Right lobe of liver (tissue), 6 donors: ENCODE data around the gene SLC9A3. TPM values are rescaled to one million over a fixed set of nuclear protein-coding genes. Genes with fewer than 3 reads are reported as not detected.

Experiments
- ATAC-seq, 4 donors: fragments of 200-7000 bp; cut with Tn5 transposase; one replicate each; pipeline ENCODE4 v1.9.1; 2020; ENCODE audit warnings: mild to moderate bottlenecking in 4 of 4, moderate library complexity in 4 of 4
- DNase-seq, 3 donors: peaks; one replicate each; pipeline ENCODE4 v3.0.0-alpha.2; 2020
- H3K27ac ChIP-seq, 3 donors: fragments of 200-600 bp; one replicate each; pipeline ENCODE4 v1.8.0; 2022
- H3K27me3 ChIP-seq, 2 donors: fragments of 200-600 bp; one replicate each; pipeline ENCODE4 v1.8.0; 2022
- H3K36me3 ChIP-seq, 4 donors: fragments of 200-600 bp; sonication (generic) in 1 of 4; one replicate each; pipeline versions ENCODE4 v1.5.1 to v1.8.0; 2017 to 2022; ENCODE audit warnings: control low read depth in 1 of 4
- H3K4me1 ChIP-seq, 4 donors: fragments of 200-600 bp; sonication (generic) in 1 of 4; one replicate each; pipeline versions ENCODE4 v1.5.1 to v1.8.0; 2017 to 2022; ENCODE audit warnings: control low read depth in 1 of 4
- H3K4me3 ChIP-seq, 3 donors: fragments of 200-600 bp; one replicate each; pipeline ENCODE4 v1.8.0; 2022
- H3K9me3 ChIP-seq, 4 donors: fragments of 200-600 bp; sonication (generic) in 1 of 4; one replicate each; pipeline versions ENCODE4 v1.5.1 to v1.8.0; 2017 to 2022; ENCODE audit warnings: control low read depth in 1 of 4
- CTCF ChIP-seq, 4 donors: fragments of 200-600 bp in 3 of 4; fragments of 450-650 bp in 1 of 4; IDR thresholded peaks; one replicate each; pipeline versions ENCODE4 v1.5.1 to v1.8.0; 2016 to 2022; ENCODE audit warnings: antibody characterized with exemption in 4 of 4, mild to moderate bottlenecking in 2 of 4
- POLR2A ChIP-seq: fragments of 450-650 bp; IDR thresholded peaks from one replicate; pipeline ENCODE4 v1.6.1; 2017; ENCODE audit warnings: antibody characterized with exemption, mild to moderate bottlenecking
- WGBS: methylation state at CpG from one replicate; pipeline ENCODE4 v1.1.6; 2018; ENCODE audit warnings: low coverage, low lambda C conversion rate; ENCODE audit not compliant: insufficient coverage; ENCODE audit errors: missing lambda C conversion rate; 5-methylcytosine and 5-hydroxymethylcytosine counted together
- intact Hi-C, 2 donors: fragments of 100-400 bp; cut with DNase I; formaldehyde crosslinking; loops; one replicate each; pipeline versions ENCODE4 v1.11.2 to v1.14.1; 2022
- total RNA-seq, 6 experiments: library from RNA; depleted of rRNA in 2 of 6; stranded (reverse); fragments of >200 nt in 2 of 6; fragmentation: NEBNext Ultra II Directional in 3 of 6; extraction: Animal tissue kit (Norgen Biotek cat#: 25700) in 3 of 6; gene quantifications; one replicate each; pipeline versions ENCODE4 v1.1.0 to v1.2.4, GENCODE V29; 2016 to 2023
- donor health status: DM: no; HTN: yes; CAD: no.
- donor health status: DM: no; HTN: no; CAD: no.
- donor health status: DM: no; HTN: no; CAD: no.
- donor health status: DM: no; HTN: yes; CAD: no.
- donor health status: DM: no; HTN: yes; CAD: no.

Gene SLC9A3
- total RNA-seq, 6 experiments from 2014 or later = 0.32 to 1.8 (median 0.46) TPM

GRCh38 chr5:553874-554273, 29.6 kb upstream of the SLC9A3 start:
- peak in 1 of 4 donors; percentile 46 for ATAC-seq
- 59% methylated on average over 10 of the region's 13 CpGs for WGBS
- intact Hi-C loops = no loop called here
- Histone ChIP-seq H3K9me3 (no peaks in the 10 kb centered on the region), H3K27me3 (no peaks in the 10 kb centered on the region), H3K36me3 (no peaks in the 10 kb centered on the region), H3K4me3 (no peak overlapping the region), H3K27ac (no peak overlapping the region), H3K4me1 (no peaks in the 10 kb centered on the region)
- TF ChIP-seq POLR2A = no peak
- TF ChIP-seq CTCF (IDR thresholded peaks at IDR 0.05) = no peak
- no peak for DNase-seq

- Histone ChIP-seq H3K4me3 (no peak overlapping the region), H3K4me1 (no peaks in the 10 kb centered on the region), H3K27me3 (no peaks in the 10 kb centered on the region), H3K9me3 (no peaks in the 10 kb centered on the region), H3K36me3 (no peaks in the 10 kb centered on the region), H3K27ac (no peak overlapping the region)
- ATAC-seq (no peak), DNase-seq (no peak)
- 69% methylated on average over 5 of the region's 6 CpGs for WGBS
- TF ChIP-seq POLR2A (no peak), CTCF (IDR thresholded peaks at IDR 0.05) (no peak)
- intact Hi-C loops = no loop called here
These were observed 27.2 kb upstream of the SLC9A3 start for GRCh38 chr5:551406-551805.

DNA sequence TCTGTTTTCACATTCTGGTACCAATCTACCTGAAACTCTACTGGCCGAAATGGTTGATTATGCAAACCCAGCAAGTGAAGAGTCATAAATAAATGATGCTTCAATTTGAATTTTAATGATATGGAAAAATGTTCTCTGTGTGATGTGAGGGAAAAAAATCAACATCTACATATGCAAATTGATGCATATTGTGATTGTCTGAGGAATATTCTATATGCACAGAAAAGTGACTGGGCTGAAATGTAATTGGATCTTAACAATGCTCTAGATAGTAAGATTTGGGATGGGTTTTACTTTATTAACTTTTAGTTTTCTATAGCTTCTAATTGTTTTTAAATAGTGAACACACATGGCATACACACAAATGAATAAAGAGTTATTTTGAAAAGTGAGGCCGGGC, 25.0 kb upstream of the SLC9A3 start:
- Histone ChIP-seq H3K27me3 (no peaks in the 10 kb centered on the region), H3K36me3 (no peaks in the 10 kb centered on the region), H3K4me3 (no peak overlapping the region), H3K9me3 (no peaks in the 10 kb centered on the region), H3K27ac (no peak overlapping the region), H3K4me1 (no peaks in the 10 kb centered on the region)
- DNase-seq (no peak), ATAC-seq (no peak)
- 68% methylated on average over 2 of the region's 2 CpGs for WGBS
- intact Hi-C loops = no loop called here
- no peak for TF ChIP-seq POLR2A

DNA sequence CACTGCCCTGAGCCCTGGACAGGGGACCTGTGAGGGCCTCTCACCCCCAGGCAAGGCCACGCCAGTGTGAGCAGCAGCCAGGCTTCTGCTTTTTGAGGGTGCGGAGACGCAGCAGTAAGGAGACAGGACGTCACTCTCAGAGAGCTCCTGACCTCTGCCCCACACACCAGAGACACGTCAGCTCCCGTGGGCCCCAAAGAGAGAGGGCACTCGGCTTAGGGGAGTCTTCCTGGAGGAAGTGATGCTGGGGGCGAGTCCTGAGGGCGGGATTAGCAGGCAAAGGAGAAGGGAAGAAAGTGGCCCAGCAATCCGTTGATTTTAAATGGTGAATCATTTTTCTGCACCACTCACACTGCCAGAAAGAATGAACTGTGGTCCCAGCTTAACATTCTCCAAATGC, 24.0 kb upstream of the SLC9A3 start:
- WGBS = 43% methylated on average over 9 of the region's 10 CpGs
- Histone ChIP-seq H3K36me3 (no peaks in the 10 kb centered on the region), H3K4me3 (no peak overlapping the region), H3K9me3 (no peaks in the 10 kb centered on the region), H3K27ac (no peak overlapping the region), H3K27me3 (no peaks in the 10 kb centered on the region), H3K4me1 (no peaks in the 10 kb centered on the region)
- intact Hi-C loops = no loop called here
- TF ChIP-seq POLR2A (no peak), CTCF (IDR thresholded peaks at IDR 0.05) (no peak)
- peak in 2 of 4 donors; percentile 9 to 62 for ATAC-seq
- peak in 2 of 3 donors; percentile 22 to 33 for DNase-seq

GRCh38 chr5:547086-547924, 23.1 kb upstream of the SLC9A3 start:
- Histone ChIP-seq H3K27me3 (no peaks in the 10 kb centered on the region), H3K4me1 (no peaks in the 10 kb centered on the region), H3K27ac (no peak overlapping the region), H3K9me3 (no peaks in the 10 kb centered on the region), H3K36me3 (no peaks in the 10 kb centered on the region), H3K4me3 (no peak overlapping the region)
- intact Hi-C loops = no loop called here
- ATAC-seq (no peak), DNase-seq (peak in 2 of 3 donors; percentile 16 to 45)
- WGBS = no CpG with 5 or more reads among the region's 22 CpGs
- TF ChIP-seq POLR2A (no peak), CTCF (IDR thresholded peaks at IDR 0.05) (no peak)
